Measurements from ENCODE around the gene PSG2. TPM values are rescaled to one million over a fixed set of nuclear protein-coding genes. Genes with fewer than 3 reads are reported as not detected.
"Not testable (repeated sequence)": the region's sequence is repeated elsewhere in the genome, so short reads cannot be mapped to it uniquely, and the experiment has no call there.

Gene PSG2
- total RNA-seq, 2 donors from 2014 or later, result not detected

DNA sequence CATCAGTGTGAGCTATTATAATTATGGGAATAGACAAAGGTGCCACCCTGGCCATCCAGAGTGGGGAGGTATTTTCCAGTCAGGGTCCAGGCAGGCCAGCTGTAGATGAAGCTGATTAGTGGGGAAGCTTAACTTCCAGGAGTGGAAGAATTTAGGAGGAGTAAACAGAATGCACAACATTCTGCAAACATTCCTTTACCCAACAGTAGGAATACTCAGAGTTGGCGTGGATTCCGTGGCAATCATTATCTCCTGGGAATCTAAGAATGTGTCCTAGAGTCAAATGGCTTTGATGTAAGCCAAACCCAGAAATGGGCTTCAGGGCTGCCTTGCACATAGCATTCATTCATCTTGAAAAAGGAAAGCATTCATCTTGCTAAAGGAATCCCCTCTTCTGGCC, 23.0 kb downstream of the PSG2 start:
- WGBS, 2 donors, result 23 to 46% methylated on average over 2 of the region's 2 CpGs
- intact Hi-C loops (cut with DNase I); DNase-seq; H3K4me1 ChIP-seq; ATAC-seq; H3K36me3 ChIP-seq (replicated peaks in 1 of 2; ENCODE audit: insufficient read depth in 1 of 2, low read depth in 2 of 2); H3K27me3 ChIP-seq; H3K4me3 ChIP-seq; H3K27ac ChIP-seq; H3K9me3 ChIP-seq: not testable (repeated sequence)

DNA sequence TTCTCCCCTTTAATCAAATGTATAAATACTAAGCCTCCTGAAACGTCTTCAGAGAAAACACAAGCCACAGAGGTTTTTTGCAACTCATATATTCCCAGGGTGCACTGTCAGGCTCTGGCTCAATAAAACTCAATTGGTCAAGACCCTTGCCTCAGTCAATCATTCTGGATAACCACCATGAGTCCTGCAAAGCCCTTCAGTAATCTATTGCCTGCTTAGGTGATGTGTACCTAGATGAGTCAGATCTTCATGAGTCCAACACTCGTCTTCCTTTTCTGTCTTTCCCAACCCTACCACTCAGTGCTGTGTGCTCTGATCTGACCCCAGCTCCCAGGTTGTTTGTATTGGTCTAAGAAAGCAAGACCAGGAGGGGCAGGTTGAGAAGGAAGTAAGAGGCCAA, 24.1 kb downstream of the PSG2 start:
- H3K27me3 ChIP-seq; H3K4me3 ChIP-seq; H3K4me1 ChIP-seq; H3K36me3 ChIP-seq (replicated peaks in 1 of 2; ENCODE audit: insufficient read depth in 1 of 2, low read depth in 2 of 2); DNase-seq; H3K9me3 ChIP-seq; intact Hi-C loops (cut with DNase I); H3K27ac ChIP-seq; ATAC-seq: not testable (repeated sequence)
- WGBS, 2 donors, result 14 to 21% methylated on average over 2 of the region's 2 CpGs

DNA sequence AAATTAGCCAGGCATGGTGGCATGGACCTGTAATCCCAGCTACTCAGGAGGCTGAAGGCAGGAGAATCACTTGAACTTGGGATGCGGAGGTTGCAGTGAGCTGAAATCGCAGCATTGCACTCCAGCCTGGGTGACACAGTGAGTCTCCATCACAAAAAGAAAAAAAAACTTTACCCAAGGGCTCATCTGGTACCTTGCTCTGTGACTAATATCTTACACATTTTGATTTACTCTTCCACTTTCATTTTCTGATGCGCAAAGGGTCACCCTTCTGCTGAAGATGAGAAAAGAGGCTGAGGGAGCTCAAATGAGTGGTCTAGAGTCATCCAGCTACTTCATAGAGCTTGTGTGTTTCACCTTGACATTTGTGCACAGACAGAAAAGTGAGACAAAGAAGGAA, 34.5 kb downstream of the PSG2 start:
- 49 to 73% methylated on average over 3 of the region's 3 CpGs for WGBS, 2 donors
- H3K27ac ChIP-seq; DNase-seq; H3K27me3 ChIP-seq; intact Hi-C loops (cut with DNase I); H3K4me3 ChIP-seq; ATAC-seq; H3K36me3 ChIP-seq (replicated peaks in 1 of 2; ENCODE audit: insufficient read depth in 1 of 2, low read depth in 2 of 2); H3K4me1 ChIP-seq; H3K9me3 ChIP-seq: not testable (repeated sequence)

- H3K27ac ChIP-seq; intact Hi-C loops (cut with DNase I); DNase-seq; H3K27me3 ChIP-seq; H3K4me3 ChIP-seq; ATAC-seq; H3K4me1 ChIP-seq; H3K36me3 ChIP-seq (replicated peaks in 1 of 2; ENCODE audit: insufficient read depth in 1 of 2, low read depth in 2 of 2); H3K9me3 ChIP-seq: not testable (repeated sequence)
- 42 to 47% methylated on average over 2 of the region's 2 CpGs for WGBS, 2 donors
These were observed 35.9 kb downstream of the PSG2 start for GRCh38 chr19:43046578-43046977.

- 50 to 64% methylated on average over 1 of the region's 1 CpG for WGBS, 2 donors
- intact Hi-C loops (cut with DNase I); ATAC-seq: not testable (repeated sequence)
These were observed 38.9 kb downstream of the PSG2 start for GRCh38 chr19:43043492-43044180.

GRCh38 chr19:43031645-43032044, 50.9 kb downstream of the PSG2 start:
- ATAC-seq; H3K36me3 ChIP-seq (replicated peaks in 1 of 2; ENCODE audit: insufficient read depth in 1 of 2, low read depth in 2 of 2); H3K9me3 ChIP-seq; H3K27me3 ChIP-seq; H3K4me3 ChIP-seq; DNase-seq; intact Hi-C loops (cut with DNase I); H3K27ac ChIP-seq; H3K4me1 ChIP-seq: not testable (repeated sequence)
- 36 to 56% methylated on average over 2 of the region's 2 CpGs for WGBS, 2 donors

More at GRCh38 chr19:43043492-43044180, 38.9 kb downstream of the PSG2 start:
- not testable (repeated sequence) for H3K4me1 ChIP-seq; H3K27ac ChIP-seq; H3K9me3 ChIP-seq; H3K4me3 ChIP-seq; H3K27me3 ChIP-seq; H3K36me3 ChIP-seq (replicated peaks in 1 of 2; ENCODE audit: insufficient read depth in 1 of 2, low read depth in 2 of 2); DNase-seq

DNA sequence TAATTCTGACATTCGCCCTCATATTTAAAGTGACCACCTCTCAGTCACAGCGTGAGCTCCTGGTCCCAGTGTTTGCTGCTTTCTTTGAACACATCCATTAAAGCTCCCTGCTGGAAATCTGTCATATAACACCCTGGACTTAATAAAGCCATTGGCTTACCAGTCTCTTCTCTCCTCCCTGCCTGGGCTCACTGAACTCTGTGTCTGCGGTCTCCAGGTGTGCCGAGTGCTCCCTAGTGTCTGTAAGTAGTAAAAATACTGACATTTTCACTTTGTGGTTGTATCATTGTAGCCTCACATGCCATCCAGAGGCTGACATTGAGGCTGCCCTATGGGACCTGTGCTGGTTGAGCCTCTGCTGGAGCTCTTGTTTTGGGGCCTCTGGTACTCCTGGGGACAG, 53.6 kb downstream of the PSG2 start:
- TF ChIP-seq, protein P1, sequence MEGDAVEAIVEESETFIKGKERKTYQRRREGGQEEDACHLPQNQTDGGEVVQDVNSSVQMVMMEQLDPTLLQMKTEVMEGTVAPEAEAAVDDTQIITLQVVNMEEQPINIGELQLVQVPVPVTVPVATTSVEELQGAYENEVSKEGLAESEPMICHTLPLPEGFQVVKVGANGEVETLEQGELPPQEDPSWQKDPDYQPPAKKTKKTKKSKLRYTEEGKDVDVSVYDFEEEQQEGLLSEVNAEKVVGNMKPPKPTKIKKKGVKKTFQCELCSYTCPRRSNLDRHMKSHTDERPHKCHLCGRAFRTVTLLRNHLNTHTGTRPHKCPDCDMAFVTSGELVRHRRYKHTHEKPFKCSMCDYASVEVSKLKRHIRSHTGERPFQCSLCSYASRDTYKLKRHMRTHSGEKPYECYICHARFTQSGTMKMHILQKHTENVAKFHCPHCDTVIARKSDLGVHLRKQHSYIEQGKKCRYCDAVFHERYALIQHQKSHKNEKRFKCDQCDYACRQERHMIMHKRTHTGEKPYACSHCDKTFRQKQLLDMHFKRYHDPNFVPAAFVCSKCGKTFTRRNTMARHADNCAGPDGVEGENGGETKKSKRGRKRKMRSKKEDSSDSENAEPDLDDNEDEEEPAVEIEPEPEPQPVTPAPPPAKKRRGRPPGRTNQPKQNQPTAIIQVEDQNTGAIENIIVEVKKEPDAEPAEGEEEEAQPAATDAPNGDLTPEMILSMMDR (IDR thresholded peaks at IDR 0.05), result no peak
- TF ChIP-seq POLR2A (IDR thresholded peaks at IDR 0.05), result no peak
- no peak for ATAC-seq
- H3K9me3 ChIP-seq, result no peaks in the 10 kb centered on the region
- 42 to 58% methylated on average over 4 of the region's 4 CpGs for WGBS, 2 donors
- no peaks in the 10 kb centered on the region for H3K27me3 ChIP-seq
- H3K4me3 ChIP-seq, result no peak overlapping the region
- DNase-seq, result no peak
- H3K36me3 ChIP-seq (replicated peaks in 1 of 2; ENCODE audit: insufficient read depth in 1 of 2, low read depth in 2 of 2), result no peaks in the 10 kb centered on the region
- no peaks in the 10 kb centered on the region for H3K4me1 ChIP-seq
- intact Hi-C loops (cut with DNase I), result no loop called here
- no peak overlapping the region for H3K27ac ChIP-seq

- WGBS, 2 donors, result 34 to 56% methylated on average over 9 to 10 of the region's 10 CpGs
- DNase-seq; H3K27me3 ChIP-seq; H3K9me3 ChIP-seq; H3K27ac ChIP-seq; H3K4me1 ChIP-seq; intact Hi-C loops (cut with DNase I); ATAC-seq; H3K36me3 ChIP-seq (replicated peaks in 1 of 2; ENCODE audit: insufficient read depth in 1 of 2, low read depth in 2 of 2); H3K4me3 ChIP-seq: not testable (repeated sequence)
These were observed 54.5 kb downstream of the PSG2 start for GRCh38 chr19:43027985-43028384.

DNA sequence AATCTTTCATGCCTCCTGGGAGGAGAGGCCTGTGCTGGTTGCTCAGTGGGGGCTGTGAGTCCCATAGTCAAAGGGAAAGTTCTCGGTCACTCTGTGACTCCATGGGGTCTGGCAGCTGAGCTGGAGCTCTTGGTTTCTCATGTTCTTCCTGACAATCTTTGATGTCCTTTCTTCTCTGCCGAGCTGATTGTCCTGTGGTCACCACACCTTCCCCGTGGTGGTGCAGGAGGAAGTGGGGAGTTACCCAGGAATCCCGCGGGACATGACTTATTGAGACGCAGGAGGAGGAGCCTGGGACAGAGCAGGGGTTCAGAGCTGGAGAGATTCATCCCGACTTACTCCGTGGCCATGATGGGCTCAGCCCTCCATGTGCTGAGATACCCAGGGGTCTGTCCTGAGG, 55.4 kb downstream of the PSG2 start:
- H3K9me3 ChIP-seq; intact Hi-C loops (cut with DNase I); H3K4me3 ChIP-seq; DNase-seq; H3K36me3 ChIP-seq (replicated peaks in 1 of 2; ENCODE audit: insufficient read depth in 1 of 2, low read depth in 2 of 2); ATAC-seq; H3K27me3 ChIP-seq; H3K27ac ChIP-seq; H3K4me1 ChIP-seq: not testable (repeated sequence)
- 66 to 71% methylated on average over 7 to 8 of the region's 8 CpGs for WGBS, 2 donors

DNA sequence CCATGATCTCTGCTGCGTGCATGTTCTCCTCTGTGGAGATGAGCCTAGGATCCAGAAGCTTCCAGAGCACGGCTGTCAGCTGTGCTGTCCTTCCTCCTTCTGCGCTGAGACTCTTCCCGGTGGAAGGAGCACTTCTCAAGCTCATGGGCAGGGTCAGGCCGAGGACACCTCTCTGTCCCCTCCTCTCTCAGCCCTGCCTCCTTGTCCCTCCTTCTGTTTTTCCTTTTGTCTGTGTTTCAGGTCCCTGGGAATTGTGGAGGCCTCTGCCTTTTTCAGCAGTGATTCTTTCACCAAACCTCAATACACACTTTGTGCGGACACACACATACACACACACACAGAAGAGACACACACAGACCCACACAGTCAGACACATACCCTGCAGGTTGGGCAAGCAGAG, 56.1 kb downstream of the PSG2 start, which contains the start of gene PSG11:
Gene PSG11 (minus strand): TSS at position 101 of the 400 bp plus-strand sequence. CDS start 97 bp downstream, at position 4.
- H3K27me3 ChIP-seq; H3K27ac ChIP-seq; H3K9me3 ChIP-seq; H3K36me3 ChIP-seq (replicated peaks in 1 of 2; ENCODE audit: insufficient read depth in 1 of 2, low read depth in 2 of 2); DNase-seq; H3K4me3 ChIP-seq; intact Hi-C loops (cut with DNase I); ATAC-seq; H3K4me1 ChIP-seq: not testable (repeated sequence)
- WGBS, 2 donors, result 63 to 65% methylated on average over 6 of the region's 6 CpGs

GRCh38 chr19:43022098-43022497, 60.4 kb downstream of the PSG2 start:
- H3K9me3 ChIP-seq; DNase-seq; H3K4me3 ChIP-seq; H3K36me3 ChIP-seq (replicated peaks in 1 of 2; ENCODE audit: insufficient read depth in 1 of 2, low read depth in 2 of 2); intact Hi-C loops (cut with DNase I); H3K27ac ChIP-seq; ATAC-seq; H3K4me1 ChIP-seq; H3K27me3 ChIP-seq: not testable (repeated sequence)
- 47 to 52% methylated on average over 4 of the region's 4 CpGs for WGBS, 2 donors
